PC-3 (cell line): Measurements from ENCODE around the gene RNF157. TPM values are rescaled to one million over a fixed set of nuclear protein-coding genes. Genes with fewer than 3 reads are reported as not detected.

Source experiments
- ATAC-seq: fragments of 200-7000 bp; cut with Tn5 transposase; 2 replicates; pipeline ENCODE4 v1.9.1; 2020; ENCODE audit warnings: mild to moderate bottlenecking, moderate library complexity
- BruUV-seq: library from RNA; stranded (reverse); fragments of 400-500 nt; replicated peaks from 2 replicates; lab custom pipeline; 2021; lab: Mats Ljungman, UMichigan
- CTCF ChIA-PET: fragments of 300-600 bp; sonication (Branson Sonifier 250); formaldehyde crosslinking; loops from one replicate; lab custom pipeline; 2022; ENCODE audit warnings: antibody characterized with exemption; lab: Charles Lee
- POLR2A ChIA-PET: fragments of 300-600 bp; sonication (Branson Sonifier 250); formaldehyde crosslinking; loops from one replicate; lab custom pipeline; 2022; ENCODE audit warnings: antibody characterized with exemption; ENCODE audit not compliant: unreplicated experiment; lab: Charles Lee
- DNase-seq: peaks from one replicate; pipeline ENCODE4 v3.0.0-alpha.2; 2015
- H2AFZ ChIP-seq: fragments of 300-600 bp; sonication (generic); 2 replicates; pipeline ENCODE4 v1.6.0; 2016; ENCODE audit warnings: antibody characterized with exemption, low read length
- H3F3A ChIP-seq: fragments of 300-600 bp; sonication (generic); one replicate; pipeline ENCODE4 v1.6.0; 2017; ENCODE audit warnings: antibody characterized with exemption, low read length, control low read depth, mild to moderate bottlenecking; ENCODE audit not compliant: unreplicated experiment
- H3K27ac ChIP-seq: fragments of 300-600 bp; sonication (generic); 2 replicates; pipeline ENCODE4 v1.5.1; 2016; ENCODE audit warnings: mild to moderate bottlenecking, low read length
- H3K27me3 ChIP-seq: fragments of 300-600 bp; sonication (generic); 2 replicates; pipeline ENCODE4 v1.6.1; 2016; ENCODE audit warnings: low read length, mixed read lengths
- H3K36me3 ChIP-seq: fragments of 300-600 bp; sonication (generic); 2 replicates; pipeline ENCODE4 v1.6.1; 2016; ENCODE audit warnings: low read depth, mixed run types, low read length, mixed read lengths
- H3K4me1 ChIP-seq: fragments of 300-600 bp; sonication (generic); 2 replicates; pipeline ENCODE4 v1.5.1; 2016; ENCODE audit warnings: low read length; ENCODE audit not compliant: insufficient read depth
- H3K4me2 ChIP-seq: fragments of 300-600 bp; sonication (generic); 2 replicates; pipeline ENCODE4 v1.6.0; 2016; ENCODE audit warnings: low read length
- H3K4me3 ChIP-seq: fragments of 300-600 bp; sonication (generic); 2 replicates; pipeline ENCODE4 v1.5.1; 2016; ENCODE audit warnings: mild to moderate bottlenecking, low read length, mixed read lengths
- H3K79me2 ChIP-seq: fragments of 300-600 bp; sonication (generic); 2 replicates; pipeline ENCODE4 v1.6.1; 2017; ENCODE audit warnings: low read length, mixed read lengths
- H3K9ac ChIP-seq: fragments of 300-600 bp; sonication (generic); 2 replicates; pipeline ENCODE4 v1.6.0; 2016; ENCODE audit warnings: mild to moderate bottlenecking, low read length
- H3K9me2 ChIP-seq: fragments of 300-600 bp; sonication (generic); replicated peaks from 2 replicates; pipeline ENCODE4 v1.6.1; 2016; ENCODE audit warnings: mixed run types, low read length, mixed read lengths
- H3K9me3 ChIP-seq: fragments of 300-600 bp; sonication (generic); 2 replicates; pipeline ENCODE4 v1.6.1; 2016; ENCODE audit warnings: low read length, mixed read lengths
- H4K20me1 ChIP-seq: fragments of 300-600 bp; sonication (generic); 2 replicates; pipeline ENCODE4 v1.6.1; 2016; ENCODE audit warnings: low read length, mixed read lengths
- CTCF ChIP-seq: fragments of 300-600 bp; sonication (generic); conservative IDR thresholded peaks from 2 replicates; pipeline ENCODE4 v1.5.1; 2017; ENCODE audit warnings: antibody characterized with exemption, low read depth, mild to moderate bottlenecking, low read length
- EZH2 ChIP-seq: fragments of 300-600 bp; sonication (generic); IDR thresholded peaks from one replicate; pipeline ENCODE4 v1.6.1; 2017; ENCODE audit warnings: antibody characterized with exemption, mild to moderate bottlenecking, low read length; ENCODE audit not compliant: unreplicated experiment
- EZH2phosphoT487 ChIP-seq: fragments of 300-600 bp; sonication (generic); IDR thresholded peaks from 2 replicates; pipeline ENCODE4 v1.6.1; 2018; ENCODE audit warnings: mild to moderate bottlenecking, antibody characterized with exemption, low read length, borderline replicate concordance
- intact Hi-C: fragments of 100-400 bp; cut with micrococcal nuclease; formaldehyde crosslinking; loops from 2 replicates; pipeline ENCODE4 v1.9.0; 2023
- total RNA-seq: library from RNA; depleted of rRNA; stranded (reverse); fragments of >200 nt; gene quantifications from 2 replicates; pipeline ENCODE4 v1.2.3, GENCODE V29; 2014

The RNF157 gene
- total RNA-seq, 1 experiment from 2014 or later, result 7.4 TPM

DNA sequence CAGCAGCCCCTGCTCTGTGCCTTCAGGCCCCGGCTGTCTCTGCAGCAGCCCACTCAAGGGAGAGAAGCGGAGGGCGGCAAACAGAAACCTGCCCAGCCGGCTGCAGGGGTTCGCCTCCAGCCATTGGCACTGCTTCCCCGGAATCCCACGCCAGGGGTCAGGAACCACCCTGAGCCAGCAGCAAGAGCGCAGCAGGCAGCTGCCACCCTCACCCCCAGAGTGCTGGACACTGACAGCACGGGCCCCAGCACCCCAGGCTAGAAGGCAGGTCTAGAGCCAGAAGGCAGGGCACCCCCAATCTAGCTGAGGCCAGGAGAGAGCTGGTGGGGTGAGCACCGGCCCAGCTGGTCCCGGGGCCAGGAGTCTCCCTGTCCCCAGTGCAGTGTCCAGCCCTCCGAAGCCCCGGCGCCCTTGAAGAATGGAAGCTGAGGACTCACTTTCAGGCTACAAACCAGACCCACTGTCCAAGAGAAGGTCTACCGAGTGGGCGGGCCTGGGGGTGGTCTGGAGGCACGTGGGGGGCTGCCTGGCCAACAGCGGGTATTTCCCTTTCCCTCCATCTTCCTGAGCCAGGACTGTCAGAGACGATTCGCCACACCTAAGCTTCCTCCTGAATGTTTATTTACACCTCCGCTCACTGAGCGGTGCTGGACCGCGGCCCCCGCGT, 33.3 kb upstream of the RNF157 start:
- Histone ChIP-seq H3K36me3 (peaks cover 3% of the 10 kb centered on the region; the same call in 1 of the 2 replicates), H4K20me1 (peaks cover 3% of the 10 kb centered on the region; the same call in 1 of the 2 replicates), H3K9ac (no peak overlapping the region), H3F3A (no peaks in the 10 kb centered on the region), H3K27ac (no peak overlapping the region), H3K79me2 (peaks cover 15% of the 10 kb centered on the region), H3K27me3 (no peaks in the 10 kb centered on the region), H3K4me2 (no peak overlapping the region), H2AFZ (no peak overlapping the region), H3K4me1 (peaks cover 13% of the 10 kb centered on the region), H3K9me2 (no peaks in the 10 kb centered on the region), H3K4me3 (no peak overlapping the region), H3K9me3 (no peaks in the 10 kb centered on the region)
- CTCF ChIA-PET, result interaction anchor here (0.5 kb wide), 1 partner anchor 145 kb away, joined by 10 read pairs; no protein-coding TSS in a partner anchor
- ATAC-seq (no peak), DNase-seq (no peak)
- no TSS peak for BruUV-seq
- TF ChIP-seq EZH2 (no peak), EZH2phosphoT487 (no peak)
- POLR2A ChIA-PET, result no interaction called here
- intact Hi-C loops, result loop anchor here (10.0 kb wide), 1 partner anchor 369 kb away; the partner anchor contains the start of gene MRPL38

GRCh38 chr17:76272541-76273444, 32.5 kb upstream of the RNF157 start:
- H3K9me3 ChIP-seq, result no peaks in the 10 kb centered on the region
- H3K27ac ChIP-seq, result no peak overlapping the region
- H3F3A ChIP-seq, result no peaks in the 10 kb centered on the region
- H3K36me3 ChIP-seq, result peaks cover 9% of the 10 kb centered on the region; the same call in 1 of the 2 replicates
- POLR2A ChIA-PET, result no interaction called here
- no peak overlapping the region for H3K4me2 ChIP-seq
- intact Hi-C loops, result loop anchor here (10.0 kb wide), 1 partner anchor 368 kb away; the partner anchor contains the start of gene MRPL38
- H3K79me2 ChIP-seq, result peaks cover 23% of the 10 kb centered on the region
- H3K9me2 ChIP-seq, result no peaks in the 10 kb centered on the region
- ATAC-seq (no peak), DNase-seq (no peak)
- no peak overlapping the region for H2AFZ ChIP-seq
- H4K20me1 ChIP-seq, result peaks cover 3% of the 10 kb centered on the region; the same call in 1 of the 2 replicates
- no peak overlapping the region for H3K9ac ChIP-seq
- CTCF ChIA-PET, result no interaction called here
- no peak overlapping the region for H3K4me3 ChIP-seq
- H3K4me1 ChIP-seq, result peaks cover 19% of the 10 kb centered on the region
- no peaks in the 10 kb centered on the region for H3K27me3 ChIP-seq
- no TSS peak for BruUV-seq
- TF ChIP-seq EZH2 (no peak), EZH2phosphoT487 (no peak), CTCF (no peak)
